ENCODE results near the gene TSHZ2.

DNA sequence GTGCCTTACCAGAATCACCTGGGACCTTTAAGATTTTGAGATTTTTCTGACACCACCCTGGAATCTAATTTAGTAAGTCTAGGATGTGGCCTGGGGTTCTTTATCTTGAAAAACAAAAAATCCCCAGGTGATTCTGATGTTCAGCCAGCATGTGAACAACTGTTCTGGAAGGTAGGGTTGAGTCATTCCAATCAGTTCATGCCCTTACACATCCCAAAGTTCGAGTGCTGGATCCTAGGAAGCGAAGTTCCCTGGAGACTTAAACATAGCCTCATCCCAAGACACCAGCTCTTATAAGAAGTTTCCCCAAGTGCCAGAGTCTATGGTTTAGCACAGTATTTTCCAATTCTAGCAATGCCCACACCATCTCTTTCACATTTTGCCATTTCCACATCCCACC lies 6.3 kb upstream of the TSHZ2 start:
- TF ChIP-seq RAD21 (IDR thresholded peaks at IDR 0.05; ENCODE audit: low read depth) (no peak), EZH2 (IDR thresholded peaks at IDR 0.05) (no peak), POLR2AphosphoS5 (IDR thresholded peaks at IDR 0.05; ENCODE audit: low read depth, low read length) (no peak), POLR2A (IDR thresholded peaks at IDR 0.05; ENCODE audit: borderline replicate concordance, extremely low read depth, insufficient read depth, insufficient read length) (no peak), ZNF274 (IDR thresholded peaks at IDR 0.05; ENCODE audit: low read depth, low read length) (no peak), YY1 (IDR thresholded peaks at IDR 0.05; ENCODE audit: extremely low read depth, insufficient replicate concordance, low read depth, low read length) (no peak), CEBPB (IDR thresholded peaks at IDR 0.05; ENCODE audit: low read depth) (no peak)
- TF ChIP-seq, protein P1, sequence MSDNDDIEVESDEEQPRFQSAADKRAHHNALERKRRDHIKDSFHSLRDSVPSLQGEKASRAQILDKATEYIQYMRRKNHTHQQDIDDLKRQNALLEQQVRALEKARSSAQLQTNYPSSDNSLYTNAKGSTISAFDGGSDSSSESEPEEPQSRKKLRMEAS (IDR thresholded peaks at IDR 0.05), result no peak
- TF ChIP-seq, protein P2, sequence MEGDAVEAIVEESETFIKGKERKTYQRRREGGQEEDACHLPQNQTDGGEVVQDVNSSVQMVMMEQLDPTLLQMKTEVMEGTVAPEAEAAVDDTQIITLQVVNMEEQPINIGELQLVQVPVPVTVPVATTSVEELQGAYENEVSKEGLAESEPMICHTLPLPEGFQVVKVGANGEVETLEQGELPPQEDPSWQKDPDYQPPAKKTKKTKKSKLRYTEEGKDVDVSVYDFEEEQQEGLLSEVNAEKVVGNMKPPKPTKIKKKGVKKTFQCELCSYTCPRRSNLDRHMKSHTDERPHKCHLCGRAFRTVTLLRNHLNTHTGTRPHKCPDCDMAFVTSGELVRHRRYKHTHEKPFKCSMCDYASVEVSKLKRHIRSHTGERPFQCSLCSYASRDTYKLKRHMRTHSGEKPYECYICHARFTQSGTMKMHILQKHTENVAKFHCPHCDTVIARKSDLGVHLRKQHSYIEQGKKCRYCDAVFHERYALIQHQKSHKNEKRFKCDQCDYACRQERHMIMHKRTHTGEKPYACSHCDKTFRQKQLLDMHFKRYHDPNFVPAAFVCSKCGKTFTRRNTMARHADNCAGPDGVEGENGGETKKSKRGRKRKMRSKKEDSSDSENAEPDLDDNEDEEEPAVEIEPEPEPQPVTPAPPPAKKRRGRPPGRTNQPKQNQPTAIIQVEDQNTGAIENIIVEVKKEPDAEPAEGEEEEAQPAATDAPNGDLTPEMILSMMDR (IDR thresholded peaks at IDR 0.05 in 2 of 3, conservative IDR thresholded peaks at IDR 0.05 in 1 of 3; ENCODE audit: borderline replicate concordance in 1 of 3, insufficient read depth in 1 of 3, low read depth in 2 of 3, low read length in 2 of 3), result no peak
- TF ChIP-seq, protein P3, sequence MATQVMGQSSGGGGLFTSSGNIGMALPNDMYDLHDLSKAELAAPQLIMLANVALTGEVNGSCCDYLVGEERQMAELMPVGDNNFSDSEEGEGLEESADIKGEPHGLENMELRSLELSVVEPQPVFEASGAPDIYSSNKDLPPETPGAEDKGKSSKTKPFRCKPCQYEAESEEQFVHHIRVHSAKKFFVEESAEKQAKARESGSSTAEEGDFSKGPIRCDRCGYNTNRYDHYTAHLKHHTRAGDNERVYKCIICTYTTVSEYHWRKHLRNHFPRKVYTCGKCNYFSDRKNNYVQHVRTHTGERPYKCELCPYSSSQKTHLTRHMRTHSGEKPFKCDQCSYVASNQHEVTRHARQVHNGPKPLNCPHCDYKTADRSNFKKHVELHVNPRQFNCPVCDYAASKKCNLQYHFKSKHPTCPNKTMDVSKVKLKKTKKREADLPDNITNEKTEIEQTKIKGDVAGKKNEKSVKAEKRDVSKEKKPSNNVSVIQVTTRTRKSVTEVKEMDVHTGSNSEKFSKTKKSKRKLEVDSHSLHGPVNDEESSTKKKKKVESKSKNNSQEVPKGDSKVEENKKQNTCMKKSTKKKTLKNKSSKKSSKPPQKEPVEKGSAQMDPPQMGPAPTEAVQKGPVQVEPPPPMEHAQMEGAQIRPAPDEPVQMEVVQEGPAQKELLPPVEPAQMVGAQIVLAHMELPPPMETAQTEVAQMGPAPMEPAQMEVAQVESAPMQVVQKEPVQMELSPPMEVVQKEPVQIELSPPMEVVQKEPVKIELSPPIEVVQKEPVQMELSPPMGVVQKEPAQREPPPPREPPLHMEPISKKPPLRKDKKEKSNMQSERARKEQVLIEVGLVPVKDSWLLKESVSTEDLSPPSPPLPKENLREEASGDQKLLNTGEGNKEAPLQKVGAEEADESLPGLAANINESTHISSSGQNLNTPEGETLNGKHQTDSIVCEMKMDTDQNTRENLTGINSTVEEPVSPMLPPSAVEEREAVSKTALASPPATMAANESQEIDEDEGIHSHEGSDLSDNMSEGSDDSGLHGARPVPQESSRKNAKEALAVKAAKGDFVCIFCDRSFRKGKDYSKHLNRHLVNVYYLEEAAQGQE (IDR thresholded peaks at IDR 0.05; ENCODE audit: low read depth), result no peak

Measured in HCT116 (cell line).